ENCODE data around the gene PLXNA4.

DNA sequence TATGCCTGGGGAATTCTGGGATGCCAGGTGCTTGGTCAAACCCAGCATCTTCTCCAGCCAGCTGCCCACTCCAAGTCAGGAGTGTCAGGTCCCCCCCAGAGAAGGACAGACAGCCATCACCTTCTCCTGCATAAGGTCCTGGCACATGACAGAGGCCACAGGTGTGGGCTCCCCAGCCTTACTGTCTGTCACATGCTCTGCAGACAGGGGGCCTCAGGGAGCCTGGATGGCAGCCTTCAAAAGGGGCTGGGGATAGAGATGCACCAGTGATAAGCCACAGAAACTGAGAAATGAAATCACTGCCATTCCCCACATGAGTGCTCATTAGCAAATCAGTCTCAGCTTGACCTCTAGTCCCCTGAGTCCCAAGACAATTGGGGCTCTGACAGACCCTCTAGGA lies 72.9 kb downstream of the PLXNA4 start:
- TF ChIP-seq, protein P1, sequence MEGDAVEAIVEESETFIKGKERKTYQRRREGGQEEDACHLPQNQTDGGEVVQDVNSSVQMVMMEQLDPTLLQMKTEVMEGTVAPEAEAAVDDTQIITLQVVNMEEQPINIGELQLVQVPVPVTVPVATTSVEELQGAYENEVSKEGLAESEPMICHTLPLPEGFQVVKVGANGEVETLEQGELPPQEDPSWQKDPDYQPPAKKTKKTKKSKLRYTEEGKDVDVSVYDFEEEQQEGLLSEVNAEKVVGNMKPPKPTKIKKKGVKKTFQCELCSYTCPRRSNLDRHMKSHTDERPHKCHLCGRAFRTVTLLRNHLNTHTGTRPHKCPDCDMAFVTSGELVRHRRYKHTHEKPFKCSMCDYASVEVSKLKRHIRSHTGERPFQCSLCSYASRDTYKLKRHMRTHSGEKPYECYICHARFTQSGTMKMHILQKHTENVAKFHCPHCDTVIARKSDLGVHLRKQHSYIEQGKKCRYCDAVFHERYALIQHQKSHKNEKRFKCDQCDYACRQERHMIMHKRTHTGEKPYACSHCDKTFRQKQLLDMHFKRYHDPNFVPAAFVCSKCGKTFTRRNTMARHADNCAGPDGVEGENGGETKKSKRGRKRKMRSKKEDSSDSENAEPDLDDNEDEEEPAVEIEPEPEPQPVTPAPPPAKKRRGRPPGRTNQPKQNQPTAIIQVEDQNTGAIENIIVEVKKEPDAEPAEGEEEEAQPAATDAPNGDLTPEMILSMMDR (IDR thresholded peaks at IDR 0.05): no peak
- TF ChIP-seq, protein P2, sequence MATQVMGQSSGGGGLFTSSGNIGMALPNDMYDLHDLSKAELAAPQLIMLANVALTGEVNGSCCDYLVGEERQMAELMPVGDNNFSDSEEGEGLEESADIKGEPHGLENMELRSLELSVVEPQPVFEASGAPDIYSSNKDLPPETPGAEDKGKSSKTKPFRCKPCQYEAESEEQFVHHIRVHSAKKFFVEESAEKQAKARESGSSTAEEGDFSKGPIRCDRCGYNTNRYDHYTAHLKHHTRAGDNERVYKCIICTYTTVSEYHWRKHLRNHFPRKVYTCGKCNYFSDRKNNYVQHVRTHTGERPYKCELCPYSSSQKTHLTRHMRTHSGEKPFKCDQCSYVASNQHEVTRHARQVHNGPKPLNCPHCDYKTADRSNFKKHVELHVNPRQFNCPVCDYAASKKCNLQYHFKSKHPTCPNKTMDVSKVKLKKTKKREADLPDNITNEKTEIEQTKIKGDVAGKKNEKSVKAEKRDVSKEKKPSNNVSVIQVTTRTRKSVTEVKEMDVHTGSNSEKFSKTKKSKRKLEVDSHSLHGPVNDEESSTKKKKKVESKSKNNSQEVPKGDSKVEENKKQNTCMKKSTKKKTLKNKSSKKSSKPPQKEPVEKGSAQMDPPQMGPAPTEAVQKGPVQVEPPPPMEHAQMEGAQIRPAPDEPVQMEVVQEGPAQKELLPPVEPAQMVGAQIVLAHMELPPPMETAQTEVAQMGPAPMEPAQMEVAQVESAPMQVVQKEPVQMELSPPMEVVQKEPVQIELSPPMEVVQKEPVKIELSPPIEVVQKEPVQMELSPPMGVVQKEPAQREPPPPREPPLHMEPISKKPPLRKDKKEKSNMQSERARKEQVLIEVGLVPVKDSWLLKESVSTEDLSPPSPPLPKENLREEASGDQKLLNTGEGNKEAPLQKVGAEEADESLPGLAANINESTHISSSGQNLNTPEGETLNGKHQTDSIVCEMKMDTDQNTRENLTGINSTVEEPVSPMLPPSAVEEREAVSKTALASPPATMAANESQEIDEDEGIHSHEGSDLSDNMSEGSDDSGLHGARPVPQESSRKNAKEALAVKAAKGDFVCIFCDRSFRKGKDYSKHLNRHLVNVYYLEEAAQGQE (IDR thresholded peaks at IDR 0.05; ENCODE audit: insufficient read depth in 1 of 2, low read depth in 2 of 2, low read length in 1 of 2): no peak
- TF ChIP-seq POLR2AphosphoS5 (IDR thresholded peaks at IDR 0.05; ENCODE audit: low read depth, low read length): no peak
- no peak for TF ChIP-seq SIN3A (IDR thresholded peaks at IDR 0.05; ENCODE audit: borderline replicate concordance, insufficient read depth, low read depth, low read length)

All from Panc1 (cell line).